ENCODE data around the gene SCUBE2. TPM values are rescaled to one million over a fixed set of nuclear protein-coding genes. Genes with fewer than 3 reads are reported as not detected.

The SCUBE2 gene
- total RNA-seq, 4 donors from 2014 or later, result 0.78 to 13.1 (median 5.0) TPM

DNA sequence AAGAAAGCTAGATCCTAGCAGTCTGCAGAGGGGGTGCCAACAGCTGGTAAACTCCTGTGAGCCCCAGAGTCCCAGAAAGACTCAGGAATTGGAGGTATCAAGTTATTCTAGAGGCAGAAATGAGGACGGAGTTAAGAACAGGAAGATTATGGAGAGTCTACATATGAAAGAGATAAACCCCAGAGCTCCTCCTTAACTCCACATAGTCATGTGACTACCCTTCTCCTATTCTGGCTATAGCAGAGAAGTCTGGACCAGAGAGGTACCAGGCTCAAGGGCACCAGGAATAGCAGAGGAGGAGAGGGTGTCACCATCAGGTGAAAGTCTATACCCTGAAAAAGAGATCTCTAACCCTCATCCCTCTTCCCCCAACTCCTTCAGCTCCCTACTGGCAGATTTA is 29.6 kb downstream of the SCUBE2 start:
- H3K4me3 ChIP-seq, result no peak overlapping the region
- H3K4me1 ChIP-seq, result peaks cover 0 to 15% (median 0%) of the 10 kb centered on the region in 3 donors
- TF ChIP-seq CTCF (IDR thresholded peaks at IDR 0.05) (no peak), POLR2A (IDR thresholded peaks at IDR 0.05) (no peak), EP300 (IDR thresholded peaks at IDR 0.05) (no peak), POLR2AphosphoS5 (IDR thresholded peaks at IDR 0.05) (no peak)
- no peak overlapping the region for H3K27ac ChIP-seq
- H3K9me3 ChIP-seq, result no peaks in the 10 kb centered on the region
- WGBS, 2 donors (ENCODE audit: low coverage in 1 of 2), result 60 to 67% methylated on average over 1 of the region's 1 CpG
- ATAC-seq, result no peak
- H3K36me3 ChIP-seq, result no peaks in the 10 kb centered on the region
- no peaks in the 10 kb centered on the region for H3K27me3 ChIP-seq

GRCh38 chr11:9060700-9061111 is 30.7 kb downstream of the SCUBE2 start:
- WGBS, 2 donors (ENCODE audit: low coverage in 1 of 2), result 69 to 87% methylated on average over 3 to 4 of the region's 4 CpGs
- Histone ChIP-seq H3K36me3 (no peaks in the 10 kb centered on the region), H3K4me1 (peaks cover 0 to 18% (median 0%) of the 10 kb centered on the region in 3 donors), H3K9me3 (no peaks in the 10 kb centered on the region), H3K27ac (no peak overlapping the region), H3K27me3 (no peaks in the 10 kb centered on the region), H3K4me3 (no peak overlapping the region)
- no peak for ATAC-seq
- TF ChIP-seq POLR2A (IDR thresholded peaks at IDR 0.05) (no peak), EP300 (IDR thresholded peaks at IDR 0.05) (no peak), POLR2AphosphoS5 (IDR thresholded peaks at IDR 0.05) (no peak), CTCF (IDR thresholded peaks at IDR 0.05) (no peak)

DNA sequence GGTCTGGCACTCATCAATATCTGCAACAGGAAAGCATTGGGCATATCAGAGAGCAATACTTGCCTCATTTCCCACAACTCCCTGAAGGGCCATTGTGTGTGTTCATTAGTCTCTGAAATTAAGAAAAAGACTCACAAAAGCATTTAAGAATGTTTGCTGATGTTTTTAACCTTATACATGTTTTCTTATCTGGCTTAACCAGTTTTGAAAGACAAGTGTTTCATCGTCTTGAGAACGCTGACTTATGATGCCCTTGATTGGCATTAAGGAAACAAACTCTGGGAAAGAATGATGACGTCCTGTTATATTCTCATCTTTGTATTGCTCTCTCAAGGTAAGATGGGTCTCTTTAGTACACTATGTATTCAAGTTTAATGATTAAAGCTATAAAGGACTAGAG is 32.0 kb downstream of the SCUBE2 start:
- Histone ChIP-seq H3K36me3 (no peaks in the 10 kb centered on the region), H3K9me3 (no peaks in the 10 kb centered on the region), H3K27me3 (no peaks in the 10 kb centered on the region), H3K4me3 (no peak overlapping the region), H3K27ac (no peak overlapping the region), H3K4me1 (peaks cover 0 to 18% (median 0%) of the 10 kb centered on the region in 3 donors)
- no peak for TF ChIP-seq CTCF (IDR thresholded peaks at IDR 0.05)
- no peak for TF ChIP-seq EP300 (IDR thresholded peaks at IDR 0.05)
- ATAC-seq, result no peak
- WGBS, 2 donors (ENCODE audit: low coverage in 1 of 2), result 91 to 96% methylated on average over 3 of the region's 3 CpGs

DNA sequence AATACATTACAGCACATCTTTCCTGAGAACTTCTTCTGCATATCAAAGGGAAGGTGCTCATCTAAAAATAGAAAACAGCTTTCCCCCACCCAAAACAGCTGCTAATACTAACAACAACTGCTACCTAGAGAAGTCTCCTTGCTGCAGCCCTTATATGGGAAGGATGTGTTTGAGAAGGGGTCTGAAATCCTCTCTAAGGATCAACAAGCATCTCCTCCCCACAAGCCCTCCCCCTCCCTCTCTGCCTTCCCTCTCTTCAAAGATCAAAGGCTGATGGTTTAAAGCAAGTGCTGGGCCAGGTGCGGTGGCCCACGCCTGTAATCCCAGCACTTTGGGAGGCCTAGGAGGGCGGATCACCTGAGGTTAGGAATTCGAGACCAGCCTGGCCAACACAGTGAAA is 33.5 kb downstream of the SCUBE2 start:
- Histone ChIP-seq H3K9me3 (no peaks in the 10 kb centered on the region), H3K4me3 (no peak overlapping the region), H3K4me1 (peaks cover 0 to 18% (median 0%) of the 10 kb centered on the region in 3 donors), H3K27me3 (no peaks in the 10 kb centered on the region), H3K36me3 (no peaks in the 10 kb centered on the region), H3K27ac (no peak overlapping the region)
- WGBS, 2 donors (ENCODE audit: low coverage in 1 of 2), result 100% methylated on average over 2 to 4 of the region's 4 CpGs
- no peak for ATAC-seq
- no peak for TF ChIP-seq EP300 (IDR thresholded peaks at IDR 0.05)
- TF ChIP-seq POLR2A (IDR thresholded peaks at IDR 0.05), result no peak
- no peak for TF ChIP-seq CTCF (IDR thresholded peaks at IDR 0.05)
- no peak for TF ChIP-seq POLR2AphosphoS5 (IDR thresholded peaks at IDR 0.05)

DNA sequence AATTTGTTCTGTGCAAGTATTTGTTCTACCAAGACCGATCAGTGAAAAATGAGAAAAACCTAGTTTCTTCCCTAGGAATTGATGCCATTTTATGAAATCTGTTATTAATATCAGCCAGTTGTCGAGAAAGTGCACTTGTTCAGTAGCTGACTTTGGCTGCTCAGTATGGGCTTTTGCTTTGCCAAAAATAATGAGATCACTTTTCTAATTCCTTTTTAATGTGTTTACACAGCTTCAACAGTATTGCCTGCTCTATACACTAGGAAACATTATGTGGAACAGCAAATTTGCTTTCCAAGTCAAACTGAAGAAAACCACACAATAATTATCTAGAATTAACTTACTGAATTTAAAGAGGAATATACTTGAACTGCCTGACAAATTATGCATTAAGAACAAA is 34.4 kb downstream of the SCUBE2 start:
- Histone ChIP-seq H3K4me1 (peaks cover 0 to 18% (median 0%) of the 10 kb centered on the region in 3 donors), H3K27me3 (no peaks in the 10 kb centered on the region), H3K4me3 (no peak overlapping the region), H3K9me3 (no peaks in the 10 kb centered on the region), H3K36me3 (no peaks in the 10 kb centered on the region), H3K27ac (no peak overlapping the region)
- TF ChIP-seq EP300 (IDR thresholded peaks at IDR 0.05) (no peak), CTCF (IDR thresholded peaks at IDR 0.05) (no peak), POLR2AphosphoS5 (IDR thresholded peaks at IDR 0.05) (no peak), POLR2A (IDR thresholded peaks at IDR 0.05) (no peak)
- ATAC-seq, result peak; percentile 76
- WGBS, 2 donors (ENCODE audit: low coverage in 1 of 2), result 30 to 32% methylated on average over 2 of the region's 2 CpGs
